GM19193 (cell line): Measurements from ENCODE around the gene SPEG.

Experiments
- POLR2A ChIP-seq: IDR thresholded peaks from 4 replicates; pipeline ENCODE4 v1.6.1; 2011; ENCODE audit not compliant: insufficient read depth, insufficient read length; ENCODE audit errors: extremely low read depth

SPEG gene

DNA sequence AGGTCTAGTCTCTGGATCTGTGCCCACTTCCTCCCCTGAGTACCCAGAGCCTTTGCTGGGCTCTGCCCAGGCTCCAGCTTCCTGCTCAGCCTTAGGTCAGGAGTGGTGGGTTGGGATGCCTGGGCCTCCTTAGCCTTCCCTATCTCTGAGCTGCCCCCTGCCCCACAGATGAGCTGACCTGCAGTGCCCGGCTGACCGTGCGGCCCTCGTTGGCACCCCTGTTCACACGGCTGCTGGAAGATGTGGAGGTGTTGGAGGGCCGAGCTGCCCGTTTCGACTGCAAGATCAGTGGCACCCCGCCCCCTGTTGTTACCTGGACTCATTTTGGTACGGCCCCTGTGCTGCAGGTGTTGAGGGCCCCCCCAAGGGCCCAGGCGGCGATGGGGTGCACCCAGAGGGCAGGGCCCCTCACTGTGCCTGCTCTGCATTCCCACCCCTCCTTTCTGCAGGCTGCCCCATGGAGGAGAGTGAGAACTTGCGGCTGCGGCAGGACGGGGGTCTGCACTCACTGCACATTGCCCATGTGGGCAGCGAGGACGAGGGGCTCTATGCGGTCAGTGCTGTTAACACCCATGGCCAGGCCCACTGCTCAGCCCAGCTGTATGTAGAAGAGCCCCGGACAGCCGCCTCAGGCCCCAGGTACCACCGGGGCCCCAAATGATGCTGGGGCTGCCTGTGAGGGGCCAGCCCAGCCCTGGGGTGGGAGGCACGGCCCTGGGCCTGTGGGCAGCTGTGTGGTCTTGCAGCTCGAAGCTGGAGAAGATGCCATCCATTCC lies 34.0 kb downstream of the SPEG start:
- no peak for TF ChIP-seq POLR2A

DNA sequence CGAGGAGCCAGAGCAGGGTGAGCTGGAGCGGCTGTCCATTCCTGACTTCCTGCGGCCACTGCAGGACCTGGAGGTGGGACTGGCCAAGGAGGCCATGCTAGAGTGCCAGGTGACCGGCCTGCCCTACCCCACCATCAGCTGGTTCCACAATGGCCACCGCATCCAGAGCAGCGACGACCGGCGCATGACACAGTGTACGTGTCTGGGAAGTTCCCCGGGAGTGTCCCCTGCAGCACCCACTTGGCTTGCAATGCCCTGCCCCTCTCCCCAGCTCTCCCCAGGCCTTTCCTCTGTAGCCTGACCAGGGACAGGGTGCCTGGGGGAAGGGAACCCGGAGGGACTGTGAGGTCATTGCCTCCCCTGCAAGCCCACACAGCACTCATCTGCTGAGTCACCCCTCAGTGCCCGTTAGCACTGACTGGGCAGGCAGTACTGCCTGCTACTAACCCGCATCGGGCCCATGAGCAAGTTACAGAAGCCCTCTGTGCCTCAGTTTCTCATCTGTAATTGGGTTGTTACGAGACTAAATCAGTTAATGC lies 34.6 kb downstream of the SPEG start:
- TF ChIP-seq POLR2A: no peak

- TF ChIP-seq POLR2A: no peak
Observed at GRCh38 chr2:219470429-219470828, 35.8 kb downstream of the SPEG start.

- no peak for TF ChIP-seq POLR2A
Observed at GRCh38 chr2:219471476-219472371, 37.1 kb downstream of the SPEG start.

DNA sequence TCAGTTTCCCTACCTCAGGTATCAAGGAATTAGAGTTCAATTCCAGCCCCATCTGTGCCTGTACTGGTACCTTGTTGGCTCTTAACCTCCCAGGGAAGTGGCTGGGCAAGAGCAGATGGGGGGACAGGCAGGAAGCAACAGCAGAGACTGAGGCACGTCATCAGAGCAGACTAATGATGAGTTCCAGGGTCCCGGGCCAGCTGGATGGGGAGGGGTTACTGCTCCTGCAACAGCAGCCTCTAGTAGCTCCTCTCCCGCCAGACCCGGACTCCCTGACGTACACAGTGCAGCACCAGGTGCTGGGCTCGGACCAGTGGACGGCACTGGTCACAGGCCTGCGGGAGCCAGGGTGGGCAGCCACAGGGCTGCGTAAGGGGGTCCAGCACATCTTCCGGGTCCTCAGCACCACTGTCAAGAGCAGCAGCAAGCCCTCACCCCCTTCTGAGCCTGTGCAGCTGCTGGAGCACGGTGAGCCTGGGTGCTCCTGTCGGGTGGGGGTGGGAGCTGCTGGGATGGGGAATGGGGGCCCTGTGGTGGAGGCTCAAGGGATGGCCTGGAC lies 38.1 kb downstream of the SPEG start:
- TF ChIP-seq POLR2A: no peak

GRCh38 chr2:219473511-219473910 lies 38.9 kb downstream of the SPEG start:
- TF ChIP-seq POLR2A: no peak

GRCh38 chr2:219474285-219475060 lies 39.8 kb downstream of the SPEG start:
- TF ChIP-seq POLR2A: no peak

DNA sequence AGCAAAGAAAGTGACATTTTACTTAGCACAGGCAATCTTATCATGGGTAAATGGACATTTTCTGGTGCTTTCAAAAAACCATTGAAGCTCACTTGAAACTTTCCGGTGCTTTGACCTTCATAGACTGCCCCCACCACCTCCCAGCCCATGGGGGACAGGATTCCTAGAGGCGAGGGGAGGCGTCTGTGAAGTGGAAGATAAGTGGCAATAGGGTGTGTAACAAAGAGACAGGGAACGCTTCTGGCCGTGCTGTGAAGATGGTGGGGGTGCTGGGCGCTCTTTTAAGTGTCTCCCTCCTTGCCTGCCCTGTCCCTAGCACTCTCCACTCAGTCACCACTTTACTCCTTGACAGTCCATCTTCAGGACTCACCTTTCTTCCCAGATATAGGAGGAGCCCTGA lies 40.6 kb downstream of the SPEG start:
- no peak for TF ChIP-seq POLR2A

DNA sequence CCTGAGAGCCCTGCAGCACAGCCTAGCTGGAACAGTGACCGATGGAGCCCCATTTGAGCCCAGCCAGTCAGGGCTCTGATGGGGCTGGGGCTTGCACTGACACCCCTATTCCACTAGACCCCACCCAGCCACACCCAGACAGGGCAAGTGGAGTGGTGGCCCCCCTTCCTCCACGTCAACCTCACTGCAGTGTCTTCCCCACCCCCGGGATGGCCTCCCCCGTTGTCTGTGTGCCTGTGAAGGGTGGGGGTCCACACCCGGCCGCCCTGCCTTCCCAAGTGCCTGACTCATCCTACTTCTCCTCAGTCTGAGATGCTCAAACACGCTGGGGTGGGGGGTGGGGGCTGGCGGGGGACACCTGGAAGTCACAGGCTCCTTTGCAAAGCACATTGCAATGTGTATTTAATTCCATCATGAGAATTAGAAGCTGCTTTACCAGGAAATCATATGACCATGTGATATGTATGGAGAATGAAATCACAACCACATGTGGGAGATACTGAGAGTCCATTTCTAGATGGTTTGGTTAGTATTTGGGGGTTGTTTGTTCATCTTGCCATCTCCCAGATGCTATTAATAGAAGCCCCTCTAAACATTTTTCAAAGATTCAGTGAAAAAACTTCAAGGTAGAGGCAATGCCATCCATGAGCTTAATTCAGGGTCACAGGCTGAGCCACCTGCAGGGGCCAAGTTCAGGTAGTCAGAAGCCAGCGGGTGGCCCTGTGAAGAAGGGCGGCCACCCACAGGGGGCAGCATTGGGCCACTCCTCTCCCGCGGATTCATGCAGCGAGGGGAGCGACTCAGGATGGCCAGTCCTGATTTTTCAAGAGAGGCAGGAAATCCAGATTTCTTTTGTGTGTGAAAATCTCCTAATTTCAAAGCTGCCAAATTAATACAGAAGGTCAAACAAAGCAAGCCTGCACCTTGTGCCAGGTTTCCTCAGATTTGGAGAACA lies 41.3 kb downstream of the SPEG start:
- no peak for TF ChIP-seq POLR2A

GRCh38 chr2:219476652-219477151 lies 42.1 kb downstream of the SPEG start:
- TF ChIP-seq POLR2A: no peak

- TF ChIP-seq POLR2A: no peak
Observed at GRCh38 chr2:219477179-219477578, 42.5 kb downstream of the SPEG start.

DNA sequence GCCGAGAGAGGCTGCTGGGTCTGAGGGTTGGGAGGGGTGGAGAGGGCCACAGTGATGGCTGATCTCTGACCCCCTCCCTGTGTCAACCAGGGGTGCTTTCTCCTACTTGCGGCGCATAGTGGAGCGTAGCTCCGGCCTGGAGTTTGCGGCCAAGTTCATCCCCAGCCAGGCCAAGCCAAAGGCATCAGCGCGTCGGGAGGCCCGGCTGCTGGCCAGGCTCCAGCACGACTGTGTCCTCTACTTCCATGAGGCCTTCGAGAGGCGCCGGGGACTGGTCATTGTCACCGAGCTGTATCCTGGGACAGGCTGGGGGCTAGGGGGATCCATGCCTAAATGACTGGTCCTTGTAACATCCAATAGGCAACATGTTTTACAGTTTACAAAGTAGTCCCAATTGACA lies 43.2 kb downstream of the SPEG start:
- no peak for TF ChIP-seq POLR2A

- TF ChIP-seq POLR2A: no peak
Observed at GRCh38 chr2:219478916-219479315, 44.3 kb downstream of the SPEG start.
